Smooth muscle cell (in vitro differentiated cells): ENCODE measurements around the gene SEMA4D. TPM values are rescaled to one million over a fixed set of nuclear protein-coding genes. Genes with fewer than 3 reads are reported as not detected.
"Not testable (repeated sequence)": the region's sequence is repeated elsewhere in the genome, so short reads cannot be mapped to it uniquely, and the experiment has no call there.

ENCODE experiments used
- DNase-seq: peaks from one replicate; lab custom pipeline; 2025; ENCODE audit not compliant: unreplicated experiment; lab: John Stamatoyannopoulos, UW
- H2AFZ ChIP-seq: fragments of 200-600 bp; sonication (generic); 2 replicates; pipeline ENCODE4 v1.6.0; 2016; ENCODE audit warnings: antibody characterized with exemption, low read depth, mild to moderate bottlenecking
- H3F3A ChIP-seq: fragments of 200-600 bp; sonication (generic); 2 replicates; pipeline ENCODE4 v1.6.0; 2017; ENCODE audit warnings: antibody characterized with exemption, low read depth
- H3K27ac ChIP-seq: fragments of 200-600 bp; sonication (generic); 2 replicates; pipeline ENCODE4 v1.5.1; 2016; ENCODE audit warnings: low read depth, mild to moderate bottlenecking
- H3K27me3 ChIP-seq: fragments of 200-600 bp; sonication (generic); 2 replicates; pipeline ENCODE4 v1.6.1; 2016; ENCODE audit warnings: low read depth, mild to moderate bottlenecking
- H3K36me3 ChIP-seq: fragments of 200-600 bp; sonication (generic); 2 replicates; pipeline ENCODE4 v1.5.1; 2016; ENCODE audit warnings: low read depth
- H3K4me1 ChIP-seq: fragments of 200-600 bp; sonication (generic); 2 replicates; pipeline ENCODE4 v1.5.1; 2016; ENCODE audit warnings: low read depth
- H3K4me2 ChIP-seq: fragments of 200-600 bp; sonication (generic); 2 replicates; pipeline ENCODE4 v1.6.0; 2016; ENCODE audit warnings: mild to moderate bottlenecking
- H3K4me3 ChIP-seq: fragments of 200-600 bp; sonication (generic); 2 replicates; pipeline ENCODE4 v1.5.1; 2016; ENCODE audit warnings: mild to moderate bottlenecking
- H3K79me2 ChIP-seq: fragments of 200-600 bp; sonication (generic); 2 replicates; pipeline ENCODE4 v1.6.0; 2016; ENCODE audit warnings: low read depth, mild to moderate bottlenecking
- H3K9ac ChIP-seq: fragments of 200-600 bp; sonication (generic); 2 replicates; pipeline ENCODE4 v1.6.0; 2016; ENCODE audit warnings: low read depth
- H3K9me3 ChIP-seq: fragments of 200-600 bp; sonication (generic); replicated peaks from 2 replicates; pipeline ENCODE4 v1.5.1; 2016; ENCODE audit warnings: low read depth
- H4K20me1 ChIP-seq: fragments of 200-600 bp; sonication (generic); 2 replicates; pipeline ENCODE4 v1.6.0; 2016; ENCODE audit warnings: low read depth
- CTCF ChIP-seq: fragments of 200-600 bp; sonication (generic); IDR thresholded peaks from 2 replicates; pipeline ENCODE4 v1.5.1; 2017; ENCODE audit warnings: borderline replicate concordance, mild to moderate bottlenecking, antibody characterized with exemption; ENCODE audit not compliant: insufficient read depth, poor library complexity, severe bottlenecking
- WGBS: methylation state at CpG from one replicate; pipeline ENCODE4 v1.1.7; 2016; ENCODE audit warnings: low lambda C conversion rate; 5-methylcytosine and 5-hydroxymethylcytosine counted together
- polyA plus RNA-seq: library from polyadenylated mRNA; unstranded; fragments of >200 nt; fragmentation: Nextera tagmentation; extraction: Ambion mirVana; gene quantifications from 2 replicates; pipeline ENCODE4 v1.2.1, GENCODE V29; 2016
- total RNA-seq: library from RNA; depleted of rRNA; stranded (reverse); fragments of >200 nt; gene quantifications from 2 replicates; pipeline ENCODE4 v1.2.3, GENCODE V29; 2014

Gene SEMA4D
- total and polyA plus RNA-seq, 2 experiments from 2014 or later, result 0.63 to 2.7 TPM

DNA sequence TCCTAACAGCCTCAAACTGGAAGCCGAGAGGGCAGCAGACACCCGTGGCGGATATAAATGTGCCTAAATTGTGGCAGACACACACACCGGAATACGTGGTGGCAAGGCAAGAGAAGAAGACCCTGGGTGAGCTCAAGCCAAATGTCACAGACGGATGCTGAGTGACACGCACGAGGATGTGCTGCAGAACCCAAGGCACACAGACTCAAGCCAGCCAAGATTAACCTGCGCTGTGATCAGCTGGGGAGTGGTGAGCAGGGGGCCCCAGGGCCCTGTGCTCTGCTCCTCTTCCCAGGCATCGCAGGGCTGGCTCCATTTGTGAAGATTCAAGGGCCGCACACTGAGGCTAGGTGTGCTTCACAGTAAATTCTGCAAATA, 16.4 kb downstream of the SEMA4D start:
- TF ChIP-seq CTCF, result no peak
- Histone ChIP-seq H3K4me1 (peaks cover 8% of the 10 kb centered on the region), H3K4me3 (no peak overlapping the region), H3K4me2 (no peak overlapping the region), H3K79me2 (no peaks in the 10 kb centered on the region), H3K9me3 (no peaks in the 10 kb centered on the region), H3K36me3 (no peaks in the 10 kb centered on the region), H3K27ac (no peak overlapping the region), H3F3A (peaks cover 2% of the 10 kb centered on the region), H3K27me3 (no peaks in the 10 kb centered on the region), H4K20me1 (no peaks in the 10 kb centered on the region), H2AFZ (no peak overlapping the region), H3K9ac (no peak overlapping the region)
- WGBS, result 96% methylated on average over 11 of the region's 11 CpGs
- no peak for DNase-seq

DNA sequence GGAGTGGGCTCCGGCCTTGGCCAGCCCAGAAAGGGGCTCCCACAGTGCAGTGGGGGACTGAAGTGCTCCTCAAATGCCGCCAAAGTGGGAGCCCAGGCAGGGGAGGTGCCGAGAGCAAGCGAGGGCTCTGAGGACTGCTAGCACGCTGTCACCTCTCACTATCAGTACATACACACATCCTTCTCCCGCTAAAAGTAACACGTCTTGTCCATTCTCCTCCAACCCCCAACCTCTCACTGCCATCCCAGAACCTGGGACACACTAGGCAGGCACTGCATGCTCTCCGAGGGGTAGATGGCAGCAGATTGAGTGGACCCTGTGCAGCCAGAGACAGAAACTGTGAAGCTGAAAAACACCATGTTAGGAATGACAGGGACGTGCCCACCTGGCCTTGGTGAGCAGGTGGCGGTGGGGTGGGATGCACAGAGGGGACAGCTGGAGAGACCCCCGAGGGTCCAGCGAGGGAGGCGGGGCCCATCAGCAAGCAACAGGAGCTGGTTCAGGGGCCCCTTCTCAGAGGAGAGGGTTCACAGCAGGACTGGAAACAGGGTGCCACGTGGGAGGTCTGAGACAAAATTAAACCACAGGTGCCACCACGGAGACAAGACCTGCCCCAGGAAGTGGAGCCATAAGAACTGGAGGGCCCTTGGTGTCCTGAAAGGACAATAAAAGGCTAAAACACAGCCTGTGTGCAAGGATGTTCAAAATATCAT, 16.9 kb downstream of the SEMA4D start:
- no peak overlapping the region for H3K27ac ChIP-seq
- H2AFZ ChIP-seq, result no peak overlapping the region
- no peaks in the 10 kb centered on the region for H4K20me1 ChIP-seq
- H3K9me3 ChIP-seq, result no peaks in the 10 kb centered on the region
- no peak overlapping the region for H3K4me3 ChIP-seq
- no peak overlapping the region for H3K9ac ChIP-seq
- H3K79me2 ChIP-seq, result no peaks in the 10 kb centered on the region
- H3K4me2 ChIP-seq, result no peak overlapping the region
- peaks cover 2% of the 10 kb centered on the region for H3F3A ChIP-seq
- WGBS, result 91% methylated on average over 15 of the region's 15 CpGs
- peaks cover 8% of the 10 kb centered on the region for H3K4me1 ChIP-seq
- no peak for TF ChIP-seq CTCF
- H3K27me3 ChIP-seq, result no peaks in the 10 kb centered on the region
- no peaks in the 10 kb centered on the region for H3K36me3 ChIP-seq
- DNase-seq, result no peak

DNA sequence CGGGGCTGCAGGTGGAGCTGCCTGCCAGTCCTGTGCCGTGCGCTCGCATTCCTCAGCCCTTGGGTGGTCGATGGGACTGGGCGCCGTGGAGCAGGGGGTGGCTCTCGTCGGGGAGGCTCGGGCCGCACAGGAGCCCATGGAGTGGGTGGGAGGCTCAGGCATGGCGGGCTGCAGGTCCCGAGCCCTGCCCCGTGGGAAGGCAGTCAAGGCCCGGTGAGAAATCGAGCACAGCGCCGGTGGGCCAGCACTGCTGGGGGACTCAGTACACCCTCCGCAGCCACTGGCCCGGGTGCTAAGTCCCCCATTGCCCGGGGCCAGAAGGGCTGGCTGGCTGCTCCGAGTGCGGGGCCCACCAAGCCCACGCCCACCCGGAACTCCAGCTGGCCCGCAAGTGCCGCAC, 17.5 kb downstream of the SEMA4D start:
- H3K9ac ChIP-seq, H2AFZ ChIP-seq, H4K20me1 ChIP-seq, DNase-seq, H3K4me3 ChIP-seq, H3K4me1 ChIP-seq, H3K9me3 ChIP-seq, H3K27ac ChIP-seq, H3K4me2 ChIP-seq, H3K36me3 ChIP-seq, H3K27me3 ChIP-seq, H3K79me2 ChIP-seq, H3F3A ChIP-seq: not testable (repeated sequence)
- WGBS, result 98% methylated on average over 24 of the region's 27 CpGs

GRCh38 chr9:89479669-89480011, 18.3 kb downstream of the SEMA4D start:
- 95% methylated on average over 13 of the region's 17 CpGs for WGBS
- H3F3A ChIP-seq, H3K27ac ChIP-seq, DNase-seq, H4K20me1 ChIP-seq, H3K36me3 ChIP-seq, H3K9me3 ChIP-seq, H3K4me1 ChIP-seq, H3K27me3 ChIP-seq, H2AFZ ChIP-seq, H3K79me2 ChIP-seq, H3K9ac ChIP-seq, H3K4me3 ChIP-seq, H3K4me2 ChIP-seq: not testable (repeated sequence)
